DMS53 (cell line): ENCODE data around the gene USP7.
"Not testable (repeated sequence)": the region's sequence is repeated elsewhere in the genome, so short reads cannot be mapped to it uniquely, and the experiment has no call there.

Experiments used
- DNase-seq: peaks from one replicate; lab custom pipeline; 2025; lab: John Stamatoyannopoulos, UW

USP7 gene

DNA sequence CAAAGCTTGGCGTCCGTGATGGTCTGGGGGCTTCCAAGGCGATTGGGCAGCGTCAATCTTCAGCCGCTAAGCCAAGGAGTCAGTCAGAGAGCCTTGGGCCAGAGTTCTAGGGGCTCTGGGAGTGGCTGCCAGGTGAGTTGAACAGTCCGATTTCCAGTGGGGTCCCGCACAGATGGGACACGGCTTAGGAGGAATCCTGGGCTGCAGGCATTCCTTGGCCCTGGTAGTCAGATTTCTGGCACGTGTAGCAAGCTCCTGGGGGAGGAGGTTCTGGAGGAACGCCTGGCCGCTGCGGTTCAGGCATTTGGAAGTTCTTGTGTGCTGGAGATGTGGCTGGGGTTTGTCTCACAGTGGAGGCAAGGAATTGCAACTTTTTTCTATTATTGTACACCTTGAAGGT is 120.4 kb downstream of the USP7 start:
- not testable (repeated sequence) for DNase-seq
